Activated CD8-positive, alpha-beta memory T cell treated with anti-CD3 and anti-CD28 coated beads, Interleukin-2, amount 10 ng/mL, durations not matched to agents 7 days and 5 days (primary cell): ENCODE measurements around the gene HSPB6. TPM values are rescaled to one million over a fixed set of nuclear protein-coding genes. Genes with fewer than 3 reads are reported as not detected.

Source experiments
- ATAC-seq: fragments of 150-1000 bp; cut with Tn5 transposase; one replicate; pipeline ENCODE4 v1.10.0; 2021; ENCODE audit warnings: moderate library complexity
- CTCF ChIA-PET: fragments of 350-600 bp; sonication (Branson Sonifier 250); formaldehyde crosslinking; loops from one replicate; lab custom pipeline; 2021; ENCODE audit warnings: antibody characterized with exemption; lab: Charles Lee
- DNase-seq: peaks from one replicate; pipeline ENCODE4 v3.0.0-alpha.2; 2020
- H3K27ac Mint-ChIP-seq: one replicate; pipeline ENCODE4 v1.8.0; 2021; ENCODE audit warnings: mild to moderate bottlenecking, mixed read lengths
- H3K27me3 Mint-ChIP-seq: one replicate; pipeline ENCODE4 v1.8.0; 2021; ENCODE audit warnings: mixed read lengths
- H3K36me3 Mint-ChIP-seq: one replicate; pipeline ENCODE4 v1.8.0; 2021; ENCODE audit warnings: mild to moderate bottlenecking, mixed read lengths
- H3K4me1 Mint-ChIP-seq: one replicate; pipeline ENCODE4 v1.8.0; 2021; ENCODE audit warnings: mixed read lengths
- H3K4me3 Mint-ChIP-seq: one replicate; pipeline ENCODE4 v1.8.0; 2021; ENCODE audit warnings: mild to moderate bottlenecking, moderate library complexity, mixed read lengths
- H3K9me3 Mint-ChIP-seq: one replicate; pipeline ENCODE4 v1.8.0; 2022; ENCODE audit warnings: low read depth, mixed read lengths
- total RNA-seq, 2 experiments: library from RNA; stranded (reverse); gene quantifications; one replicate each; pipeline ENCODE4 v1.2.3, GENCODE V29; 2021

Gene HSPB6
- total RNA-seq, 2 experiments from 2014 or later, result not detected

- Mint-ChIP-seq H3K4me3 (peak overlapping the region; percentile 84), H3K27ac (peak overlapping the region; percentile 100), H3K4me1 (peaks cover 42% of the 10 kb centered on the region), H3K9me3 (no peaks in the 10 kb centered on the region), H3K27me3 (no peaks in the 10 kb centered on the region), H3K36me3 (peaks cover 26% of the 10 kb centered on the region)
- DNase-seq (no peak), ATAC-seq (no peak)
- CTCF ChIA-PET, result interaction anchor here (0.6 to 2.2 kb wide), 13 partner anchors 10 to 230 kb away, joined by 3 to 10 read pairs (median 4); partner anchors contain the start of gene HSPB6
Observed at GRCh38 chr19:35741203-35741515, 15.7 kb downstream of the HSPB6 start.

- Mint-ChIP-seq H3K4me3 (peak overlapping the region; percentile 84), H3K36me3 (peaks cover 27% of the 10 kb centered on the region), H3K9me3 (no peaks in the 10 kb centered on the region), H3K27ac (peak overlapping the region; percentile 96), H3K4me1 (peaks cover 37% of the 10 kb centered on the region), H3K27me3 (no peaks in the 10 kb centered on the region)
- DNase-seq (peak; percentile 99), ATAC-seq (peak; percentile 72)
- CTCF ChIA-PET, result interaction anchor here (0.6 to 2.2 kb wide), 17 partner anchors 8 to 230 kb away, joined by 3 to 10 read pairs (median 4); partner anchors contain the start of genes HSPB6 and LIN37
Observed at GRCh38 chr19:35740423-35741202, 16.2 kb downstream of the HSPB6 start.

GRCh38 chr19:35740108-35740422 is 16.8 kb downstream of the HSPB6 start:
- no peak for DNase-seq
- Mint-ChIP-seq H3K4me1 (peaks cover 34% of the 10 kb centered on the region), H3K4me3 (peak overlapping the region; percentile 84), H3K36me3 (peaks cover 29% of the 10 kb centered on the region), H3K9me3 (no peaks in the 10 kb centered on the region), H3K27ac (peak overlapping the region; percentile 55), H3K27me3 (no peaks in the 10 kb centered on the region)
- CTCF ChIA-PET, result interaction anchor here (1.0 to 2.2 kb wide), 15 partner anchors 9 to 229 kb away, joined by 3 to 10 read pairs (median 4); partner anchors contain the start of genes HSPB6 and LIN37
- peak; percentile 20 for ATAC-seq

DNA sequence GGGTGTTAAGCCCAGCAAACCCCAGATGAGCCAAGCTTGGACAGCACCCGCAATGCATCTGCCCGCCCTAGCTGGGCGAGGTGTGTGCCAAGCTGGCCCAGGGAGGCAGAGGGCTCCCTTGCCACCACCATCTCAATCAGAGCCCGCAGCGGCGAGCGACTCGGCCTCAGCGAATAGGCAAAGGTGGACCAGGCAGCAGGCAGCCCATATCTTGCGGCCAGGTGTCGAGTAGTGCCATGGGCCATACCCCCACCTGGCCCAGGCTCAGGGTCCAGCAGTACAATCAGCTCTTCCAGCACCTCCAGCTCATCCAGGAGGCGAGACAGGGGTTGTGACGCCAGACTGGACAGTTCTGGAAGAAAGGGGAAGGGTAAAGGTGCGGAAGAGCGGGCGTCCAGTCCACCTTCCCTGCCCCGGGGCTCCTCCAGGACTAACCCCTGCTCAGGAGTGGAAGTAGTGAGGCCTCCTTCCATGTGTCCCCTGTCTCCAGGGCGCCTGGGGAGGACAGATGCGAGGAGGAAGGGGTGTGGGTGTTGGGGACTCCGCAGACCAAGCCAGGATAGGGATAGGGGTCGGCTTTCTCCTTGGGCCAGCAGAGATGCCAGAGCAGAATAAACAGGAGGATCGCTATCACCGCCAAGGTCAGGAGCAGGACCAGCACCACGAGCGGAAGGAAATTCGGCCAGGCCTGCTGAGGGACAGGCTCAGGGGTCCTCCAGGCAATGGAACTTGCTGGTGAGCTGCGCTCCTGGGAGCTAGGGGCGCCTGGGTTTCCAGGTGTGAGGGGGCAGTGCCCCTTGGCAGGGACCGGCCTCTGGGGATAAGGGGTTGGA is 17.3 kb downstream of the HSPB6 start:
- CTCF ChIA-PET, result interaction anchor here (1.0 to 2.2 kb wide), 9 partner anchors 9 to 229 kb away, joined by 3 to 10 read pairs (median 4); partner anchors contain the start of genes HSPB6 and LIN37
- peaks cover 34% of the 10 kb centered on the region for H3K36me3 Mint-ChIP-seq
- H3K9me3 Mint-ChIP-seq, result no peaks in the 10 kb centered on the region
- H3K27ac Mint-ChIP-seq, result no peak overlapping the region
- no peak for ATAC-seq
- DNase-seq, result no peak
- peaks cover 32% of the 10 kb centered on the region for H3K4me1 Mint-ChIP-seq
- H3K27me3 Mint-ChIP-seq, result no peaks in the 10 kb centered on the region
- H3K4me3 Mint-ChIP-seq, result peak overlapping the region; percentile 84

- no peaks in the 10 kb centered on the region for H3K27me3 Mint-ChIP-seq
- ATAC-seq (no peak), DNase-seq (no peak)
- peak overlapping the region; percentile 52 for H3K27ac Mint-ChIP-seq
- peaks cover 40% of the 10 kb centered on the region for H3K36me3 Mint-ChIP-seq
- peaks cover 26% of the 10 kb centered on the region for H3K4me1 Mint-ChIP-seq
- H3K4me3 Mint-ChIP-seq, result no peak overlapping the region
- no peaks in the 10 kb centered on the region for H3K9me3 Mint-ChIP-seq
- CTCF ChIA-PET, result interaction anchor here (2.2 to 2.4 kb wide), 4 partner anchors 12 to 44 kb away, joined by 7 to 10 read pairs (median 8); no protein-coding TSS in a partner anchor
Observed at GRCh38 chr19:35738887-35739229, 18.0 kb downstream of the HSPB6 start.

DNA sequence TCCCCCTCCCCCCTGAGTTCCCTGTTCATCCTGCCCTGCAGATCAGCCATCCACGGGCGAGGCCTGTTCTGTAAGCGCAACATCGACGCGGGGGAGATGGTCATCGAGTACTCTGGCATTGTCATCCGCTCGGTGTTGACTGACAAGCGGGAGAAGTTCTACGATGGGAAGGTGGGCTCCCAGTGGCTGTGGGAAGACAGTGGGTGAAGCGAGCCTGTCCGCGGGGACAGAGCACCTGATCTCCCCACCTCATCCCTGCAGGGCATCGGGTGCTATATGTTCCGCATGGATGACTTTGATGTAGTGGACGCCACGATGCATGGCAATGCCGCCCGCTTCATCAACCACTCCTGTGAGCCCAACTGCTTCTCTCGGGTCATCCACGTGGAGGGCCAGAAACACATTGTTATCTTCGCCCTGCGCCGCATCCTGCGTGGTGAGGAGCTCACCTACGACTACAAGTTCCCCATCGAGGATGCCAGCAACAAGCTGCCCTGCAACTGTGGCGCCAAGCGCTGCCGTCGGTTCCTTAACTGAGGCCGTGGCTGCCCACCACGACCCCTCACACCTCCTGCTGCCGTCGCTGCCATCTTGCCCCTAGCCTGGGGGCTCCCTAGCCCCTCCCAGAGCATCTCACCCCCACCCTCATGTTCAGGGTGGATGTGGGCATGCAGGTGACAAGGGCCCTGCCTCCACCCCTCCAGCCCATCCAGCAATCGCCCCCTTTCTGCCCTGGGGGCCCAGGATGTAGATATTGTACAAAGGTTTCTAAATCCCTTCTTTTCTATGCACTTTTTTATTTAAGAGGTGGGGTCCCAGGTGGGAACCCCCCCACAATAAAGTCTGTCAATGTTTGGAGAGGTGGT is 18.6 kb downstream of the HSPB6 start:
- H3K36me3 Mint-ChIP-seq, result peaks cover 37% of the 10 kb centered on the region
- no peaks in the 10 kb centered on the region for H3K27me3 Mint-ChIP-seq
- DNase-seq (no peak), ATAC-seq (no peak)
- CTCF ChIA-PET, result interaction anchor here (0.9 to 2.4 kb wide), 6 partner anchors 10 to 45 kb away, joined by 3 to 9 read pairs (median 5); partner anchors contain the start of gene LIN37
- no peaks in the 10 kb centered on the region for H3K9me3 Mint-ChIP-seq
- no peak overlapping the region for H3K27ac Mint-ChIP-seq
- peaks cover 22% of the 10 kb centered on the region for H3K4me1 Mint-ChIP-seq
- H3K4me3 Mint-ChIP-seq, result no peak overlapping the region

GRCh38 chr19:35736913-35737886 is 19.6 kb downstream of the HSPB6 start:
- DNase-seq, result peak; percentile 56
- peaks cover 33% of the 10 kb centered on the region for H3K36me3 Mint-ChIP-seq
- no peak overlapping the region for H3K27ac Mint-ChIP-seq
- H3K9me3 Mint-ChIP-seq, result no peaks in the 10 kb centered on the region
- H3K4me3 Mint-ChIP-seq, result no peak overlapping the region
- peaks cover 14% of the 10 kb centered on the region for H3K4me1 Mint-ChIP-seq
- ATAC-seq, result no peak
- H3K27me3 Mint-ChIP-seq, result no peaks in the 10 kb centered on the region
- CTCF ChIA-PET, result interaction anchor here (0.8 to 2.4 kb wide), 7 partner anchors 10 to 195 kb away, joined by 3 to 9 read pairs (median 5); partner anchors contain the start of gene LIN37

DNA sequence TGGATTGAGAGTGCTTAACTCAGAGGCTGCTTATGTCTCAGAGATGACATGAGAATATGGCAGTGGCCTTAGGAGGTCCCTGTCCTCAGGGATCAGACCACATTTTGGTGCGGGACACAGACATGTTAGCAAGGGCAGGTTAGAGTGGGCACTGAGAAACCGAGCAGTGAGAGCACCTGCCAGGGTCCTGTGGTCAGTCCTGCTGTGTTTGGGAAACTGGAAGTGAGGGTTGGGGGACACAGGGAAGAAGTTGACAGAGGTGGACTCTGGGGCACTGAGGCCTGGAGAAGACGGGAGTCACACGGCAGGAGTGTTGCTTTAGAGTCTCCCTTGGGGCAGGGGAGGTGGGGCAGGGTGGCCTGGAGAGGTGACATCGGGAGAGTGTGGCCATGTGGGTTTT is 21.9 kb downstream of the HSPB6 start:
- Mint-ChIP-seq H3K4me1 (peaks cover 7% of the 10 kb centered on the region), H3K36me3 (peaks cover 43% of the 10 kb centered on the region), H3K27me3 (no peaks in the 10 kb centered on the region), H3K27ac (no peak overlapping the region), H3K9me3 (no peaks in the 10 kb centered on the region), H3K4me3 (no peak overlapping the region)
- DNase-seq (no peak), ATAC-seq (no peak)
- CTCF ChIA-PET, result interaction anchor here (1.5 kb wide), 1 partner anchor 23 kb away, joined by 3 read pairs; no protein-coding TSS in a partner anchor

- CTCF ChIA-PET, result interaction anchor here (1.5 kb wide), 1 partner anchor 22 kb away, joined by 3 read pairs; no protein-coding TSS in a partner anchor
- H3K27me3 Mint-ChIP-seq, result no peaks in the 10 kb centered on the region
- peaks cover 46% of the 10 kb centered on the region for H3K36me3 Mint-ChIP-seq
- ATAC-seq (no peak), DNase-seq (no peak)
- H3K4me1 Mint-ChIP-seq, result peaks cover 2% of the 10 kb centered on the region
- H3K9me3 Mint-ChIP-seq, result no peaks in the 10 kb centered on the region
- H3K27ac Mint-ChIP-seq, result peak overlapping the region; percentile 12
- H3K4me3 Mint-ChIP-seq, result no peak overlapping the region
Observed at GRCh38 chr19:35734273-35734672, 22.6 kb downstream of the HSPB6 start.

GRCh38 chr19:35733180-35734125 is 23.4 kb downstream of the HSPB6 start:
- H3K4me1 Mint-ChIP-seq, result peaks cover 2% of the 10 kb centered on the region
- no peaks in the 10 kb centered on the region for H3K9me3 Mint-ChIP-seq
- no peak overlapping the region for H3K27ac Mint-ChIP-seq
- no peak overlapping the region for H3K4me3 Mint-ChIP-seq
- ATAC-seq (no peak), DNase-seq (no peak)
- no peaks in the 10 kb centered on the region for H3K27me3 Mint-ChIP-seq
- CTCF ChIA-PET, result no interaction called here
- H3K36me3 Mint-ChIP-seq, result peaks cover 48% of the 10 kb centered on the region
